Liver (tissue), 3 donors: ENCODE measurements around the gene ZMYND8.
"Not testable (repeated sequence)": the region's sequence is repeated elsewhere in the genome, so short reads cannot be mapped to it uniquely, and the experiment has no call there.

Experiments used
- ATF3 ChIP-seq: IDR thresholded peaks from 2 replicates; pipeline ENCODE4 v1.6.1; 2016; ENCODE audit warnings: antibody characterized with exemption
- CTCF ChIP-seq: fragments of 150-350 bp; IDR thresholded peaks from 2 replicates; pipeline ENCODE4 v1.5.1; 2017; ENCODE audit warnings: improper control_type of control experiment, low read depth, low read length; ENCODE audit not compliant: missing input control
- FOXA1 ChIP-seq: IDR thresholded peaks from 2 replicates; pipeline ENCODE4 v1.6.1; 2016; ENCODE audit warnings: antibody characterized with exemption
- HNF4G ChIP-seq: IDR thresholded peaks from 2 replicates; pipeline ENCODE4 v1.6.1; 2016; ENCODE audit warnings: antibody characterized with exemption
- MAX ChIP-seq: IDR thresholded peaks from 2 replicates; pipeline ENCODE4 v1.6.1; 2016; ENCODE audit warnings: antibody characterized with exemption
- RAD21 ChIP-seq, 2 donors: IDR thresholded peaks; 2 replicates each; pipeline ENCODE4 v1.6.1; 2016; ENCODE audit warnings: antibody characterized with exemption in 2 of 2, mild to moderate bottlenecking in 2 of 2
- RXRA ChIP-seq, 2 donors: IDR thresholded peaks; 2 replicates each; pipeline ENCODE4 v1.6.1; 2017 to 2018; ENCODE audit warnings: antibody characterized with exemption in 2 of 2, mild to moderate bottlenecking in 1 of 2
- SP1 ChIP-seq: IDR thresholded peaks from 2 replicates; pipeline ENCODE4 v1.6.1; 2018; ENCODE audit warnings: antibody characterized with exemption, mild to moderate bottlenecking
- TAF1 ChIP-seq: conservative IDR thresholded peaks from 2 replicates; pipeline ENCODE4 v1.6.1; 2016; ENCODE audit warnings: antibody characterized with exemption, mild to moderate bottlenecking
- donor health status: healthy.
- donor health status: healthy.

GRCh38 chr20:47245166-47245565, 111.3 kb downstream of the ZMYND8 start:
- TF ChIP-seq ATF3; CTCF; HNF4G; RAD21 (IDR thresholded peaks at IDR 0.05); FOXA1; SP1; MAX; TAF1; RXRA (IDR thresholded peaks at IDR 0.05): not testable (repeated sequence)
